K562 treated with DMSO at 1 percent for 12 hours (cell line): ENCODE data around the gene RTP4. TPM values are rescaled to one million over a fixed set of nuclear protein-coding genes. Genes with fewer than 3 reads are reported as not detected.

ENCODE experiments used
- total RNA-seq: library from RNA; unstranded; fragments of 300-600 nt; gene quantifications from 2 replicates; pipeline ENCODE4 v1.2.3, GENCODE V29; 2022; ENCODE audit not compliant: insufficient read depth

RTP4 gene
- total RNA-seq = not detected in 2 replicates

GRCh38 chr3:187368251-187369088, at the start of gene RTP4:
Gene RTP4 (plus strand): TSS chr3:187368385. CDS start chr3:187368442, 57 bp downstream.

Other genes starting within 250 kb of the RTP4 start
- gene RPL39L, start 228.9 kb upstream of the RTP4 start, total RNA-seq = 96.4 and 141 TPM in 2 replicates
- not detected in 2 replicates for gene RTP1, start 170.9 kb upstream of the RTP4 start, total RNA-seq
- gene MASP1, start 76.6 kb upstream of the RTP4 start, total RNA-seq = 1.2 and 2.6 TPM in 2 replicates